HCT116 (cell line): Measurements from ENCODE around the gene CCDC24.

Experiments
- POLR2AphosphoS5 ChIP-seq: IDR thresholded peaks from 2 replicates; pipeline ENCODE4 v1.6.1; 2011; ENCODE audit warnings: mild to moderate bottlenecking, low read depth, low read length, moderate library complexity
- RAD21 ChIP-seq: IDR thresholded peaks from 2 replicates; pipeline ENCODE4 v1.6.1; 2012; ENCODE audit warnings: low read depth, mild to moderate bottlenecking
- TCF7L2 ChIP-seq: IDR thresholded peaks from 2 replicates; pipeline ENCODE4 v1.7.0; 2011; ENCODE audit warnings: borderline replicate concordance, inconsistent platforms; ENCODE audit not compliant: insufficient read depth, insufficient read length; ENCODE audit errors: extremely low read depth
- TF ChIP-seq, protein P1 (sequence below), 3 experiments: fragments of 200-600 bp in 1 of 3; sonication (generic) in 1 of 3; IDR thresholded peaks in 2 of 3; conservative IDR thresholded peaks in 1 of 3; 2 replicates each; pipeline ENCODE4 v1.5.1; 2012 to 2017; ENCODE audit warnings: low read depth in 2 of 3, low read length in 2 of 3, antibody characterized with exemption in 1 of 3, borderline replicate concordance in 1 of 3, control low read depth in 1 of 3, mild to moderate bottlenecking in 1 of 3, mixed read lengths in 1 of 3, mixed run types in 1 of 3, moderate library complexity in 1 of 3; ENCODE audit not compliant: insufficient read depth in 1 of 3

DNA sequence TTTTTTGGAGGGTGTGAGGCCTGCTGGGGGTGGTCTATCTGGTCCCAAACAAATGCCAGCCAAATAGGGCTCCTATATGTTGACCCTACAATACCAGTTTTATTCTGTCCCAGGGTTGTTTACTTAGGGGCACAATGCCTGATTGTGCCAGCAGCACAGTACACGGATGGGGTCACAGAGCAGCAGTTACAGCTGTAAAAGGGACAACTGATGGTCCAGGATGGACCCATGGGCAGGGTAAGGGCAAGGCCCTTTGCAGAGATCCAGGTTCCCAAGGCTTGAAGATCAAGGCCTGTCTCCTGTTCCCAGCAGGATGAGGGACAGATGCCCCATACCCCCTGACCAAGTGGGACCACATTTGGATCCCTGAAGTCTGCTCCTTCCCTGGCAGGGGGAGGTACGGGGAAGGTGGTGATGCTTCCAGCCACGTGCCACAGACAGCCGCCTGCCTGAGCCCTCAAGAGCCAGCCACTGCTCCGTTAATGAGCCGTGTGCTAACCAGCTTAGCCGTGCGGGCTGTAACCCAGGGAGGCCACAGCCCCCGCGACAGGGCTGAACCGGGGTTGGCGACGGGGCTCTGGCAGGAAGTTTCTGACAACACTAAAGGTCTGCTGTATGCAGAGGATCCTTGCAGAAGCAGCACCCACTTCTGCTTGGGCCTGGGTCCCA lies 21.7 kb downstream of the CCDC24 start:
- TF ChIP-seq POLR2AphosphoS5 (no peak), TCF7L2 (no peak), RAD21 (no peak)
- TF ChIP-seq, protein P1, sequence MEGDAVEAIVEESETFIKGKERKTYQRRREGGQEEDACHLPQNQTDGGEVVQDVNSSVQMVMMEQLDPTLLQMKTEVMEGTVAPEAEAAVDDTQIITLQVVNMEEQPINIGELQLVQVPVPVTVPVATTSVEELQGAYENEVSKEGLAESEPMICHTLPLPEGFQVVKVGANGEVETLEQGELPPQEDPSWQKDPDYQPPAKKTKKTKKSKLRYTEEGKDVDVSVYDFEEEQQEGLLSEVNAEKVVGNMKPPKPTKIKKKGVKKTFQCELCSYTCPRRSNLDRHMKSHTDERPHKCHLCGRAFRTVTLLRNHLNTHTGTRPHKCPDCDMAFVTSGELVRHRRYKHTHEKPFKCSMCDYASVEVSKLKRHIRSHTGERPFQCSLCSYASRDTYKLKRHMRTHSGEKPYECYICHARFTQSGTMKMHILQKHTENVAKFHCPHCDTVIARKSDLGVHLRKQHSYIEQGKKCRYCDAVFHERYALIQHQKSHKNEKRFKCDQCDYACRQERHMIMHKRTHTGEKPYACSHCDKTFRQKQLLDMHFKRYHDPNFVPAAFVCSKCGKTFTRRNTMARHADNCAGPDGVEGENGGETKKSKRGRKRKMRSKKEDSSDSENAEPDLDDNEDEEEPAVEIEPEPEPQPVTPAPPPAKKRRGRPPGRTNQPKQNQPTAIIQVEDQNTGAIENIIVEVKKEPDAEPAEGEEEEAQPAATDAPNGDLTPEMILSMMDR (IDR thresholded peaks at IDR 0.05 in 2 of 3, conservative IDR thresholded peaks at IDR 0.05 in 1 of 3; ENCODE audit: borderline replicate concordance in 1 of 3, insufficient read depth in 1 of 3, low read depth in 2 of 3, low read length in 2 of 3) = no peak
